DMS 273 treated with DMSO at 0.1 percent for 48 hours (cell line): Measurements from ENCODE around the gene NEK6.

Experiments
- DNase-seq: peaks from one replicate; lab custom pipeline; 2025; lab: John Stamatoyannopoulos, UW

NEK6 gene

GRCh38 chr9:124342776-124343485 is 85.2 kb downstream of the NEK6 start:
- no peak for DNase-seq

GRCh38 chr9:124343533-124344290 is 86.0 kb downstream of the NEK6 start:
- DNase-seq: no peak

- DNase-seq: no peak
Observed at GRCh38 chr9:124344291-124345050, 86.7 kb downstream of the NEK6 start.

GRCh38 chr9:124345063-124345462 is 87.3 kb downstream of the NEK6 start:
- no peak for DNase-seq

- no peak for DNase-seq
Observed at GRCh38 chr9:124345751-124346281, 88.1 kb downstream of the NEK6 start.

- DNase-seq: no peak
Observed at GRCh38 chr9:124346347-124347163, 88.8 kb downstream of the NEK6 start.

GRCh38 chr9:124347206-124347967 is 89.6 kb downstream of the NEK6 start:
- no peak for DNase-seq

- DNase-seq: no peak
Observed at GRCh38 chr9:124347968-124348358, 90.2 kb downstream of the NEK6 start.

GRCh38 chr9:124348363-124348762 is 90.6 kb downstream of the NEK6 start:
- no peak for DNase-seq

- no peak for DNase-seq
Observed at GRCh38 chr9:124348831-124349230, 91.1 kb downstream of the NEK6 start.

- no peak for DNase-seq
Observed at GRCh38 chr9:124349267-124349666, 91.5 kb downstream of the NEK6 start.

- no peak for DNase-seq
Observed at GRCh38 chr9:124349675-124350493, 92.1 kb downstream of the NEK6 start.

- DNase-seq: no peak
Observed at GRCh38 chr9:124350494-124351263, 92.9 kb downstream of the NEK6 start.

GRCh38 chr9:124351672-124352468 is 94.1 kb downstream of the NEK6 start:
- no peak for DNase-seq

GRCh38 chr9:124352616-124353015 is 94.9 kb downstream of the NEK6 start:
- DNase-seq: no peak

- no peak for DNase-seq
Observed at GRCh38 chr9:124353166-124353768, 95.5 kb downstream of the NEK6 start.

GRCh38 chr9:124353811-124354274 is 96.1 kb downstream of the NEK6 start:
- no peak for DNase-seq
